ENCODE data around the gene TMEM243. TPM values are rescaled to one million over a fixed set of nuclear protein-coding genes. Genes with fewer than 3 reads are reported as not detected.

Gene TMEM243
- total and polyA plus RNA-seq, 2 of the 13 experiments (the other 11 are each of a cell fraction or from before 2014, with no cell fraction given), result 25.1 to 31.2 TPM

DNA sequence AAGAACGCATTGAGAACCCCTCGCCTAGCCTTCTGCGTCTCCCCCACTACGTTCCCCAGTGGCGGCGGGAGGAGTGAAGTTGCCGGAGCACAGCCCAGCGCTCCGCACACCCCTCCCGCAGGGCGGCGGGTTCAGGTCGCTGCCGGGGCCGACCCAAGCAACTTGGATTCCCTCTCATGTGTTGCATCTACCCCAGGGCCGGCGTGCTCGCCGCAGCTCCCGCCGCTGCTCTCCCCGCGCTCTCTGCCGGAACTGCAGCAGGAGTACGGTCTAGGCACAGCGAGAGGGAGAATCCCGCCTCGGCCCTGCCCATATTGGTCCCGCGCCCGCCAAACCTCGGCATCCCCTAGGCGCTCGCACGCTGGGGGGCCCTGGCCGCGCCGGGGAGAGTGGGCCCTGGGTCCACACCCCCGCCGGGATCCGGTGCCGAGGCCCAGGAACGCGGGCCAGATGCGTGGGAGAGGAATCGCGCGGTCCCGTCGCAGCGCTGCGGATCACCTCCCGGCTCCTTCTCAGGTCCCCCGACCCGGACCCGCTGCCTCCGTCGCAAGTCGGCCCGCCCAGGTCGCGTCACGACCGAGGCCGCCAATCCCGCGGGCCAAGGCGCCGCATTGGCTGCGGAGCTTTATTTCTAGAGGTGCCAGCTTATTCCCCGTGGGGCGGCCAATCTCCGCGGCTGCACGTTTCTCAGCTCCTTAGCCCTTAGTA, 648 bp upstream of the TMEM243 start (continued):
- TF ChIP-seq, protein P1, sequence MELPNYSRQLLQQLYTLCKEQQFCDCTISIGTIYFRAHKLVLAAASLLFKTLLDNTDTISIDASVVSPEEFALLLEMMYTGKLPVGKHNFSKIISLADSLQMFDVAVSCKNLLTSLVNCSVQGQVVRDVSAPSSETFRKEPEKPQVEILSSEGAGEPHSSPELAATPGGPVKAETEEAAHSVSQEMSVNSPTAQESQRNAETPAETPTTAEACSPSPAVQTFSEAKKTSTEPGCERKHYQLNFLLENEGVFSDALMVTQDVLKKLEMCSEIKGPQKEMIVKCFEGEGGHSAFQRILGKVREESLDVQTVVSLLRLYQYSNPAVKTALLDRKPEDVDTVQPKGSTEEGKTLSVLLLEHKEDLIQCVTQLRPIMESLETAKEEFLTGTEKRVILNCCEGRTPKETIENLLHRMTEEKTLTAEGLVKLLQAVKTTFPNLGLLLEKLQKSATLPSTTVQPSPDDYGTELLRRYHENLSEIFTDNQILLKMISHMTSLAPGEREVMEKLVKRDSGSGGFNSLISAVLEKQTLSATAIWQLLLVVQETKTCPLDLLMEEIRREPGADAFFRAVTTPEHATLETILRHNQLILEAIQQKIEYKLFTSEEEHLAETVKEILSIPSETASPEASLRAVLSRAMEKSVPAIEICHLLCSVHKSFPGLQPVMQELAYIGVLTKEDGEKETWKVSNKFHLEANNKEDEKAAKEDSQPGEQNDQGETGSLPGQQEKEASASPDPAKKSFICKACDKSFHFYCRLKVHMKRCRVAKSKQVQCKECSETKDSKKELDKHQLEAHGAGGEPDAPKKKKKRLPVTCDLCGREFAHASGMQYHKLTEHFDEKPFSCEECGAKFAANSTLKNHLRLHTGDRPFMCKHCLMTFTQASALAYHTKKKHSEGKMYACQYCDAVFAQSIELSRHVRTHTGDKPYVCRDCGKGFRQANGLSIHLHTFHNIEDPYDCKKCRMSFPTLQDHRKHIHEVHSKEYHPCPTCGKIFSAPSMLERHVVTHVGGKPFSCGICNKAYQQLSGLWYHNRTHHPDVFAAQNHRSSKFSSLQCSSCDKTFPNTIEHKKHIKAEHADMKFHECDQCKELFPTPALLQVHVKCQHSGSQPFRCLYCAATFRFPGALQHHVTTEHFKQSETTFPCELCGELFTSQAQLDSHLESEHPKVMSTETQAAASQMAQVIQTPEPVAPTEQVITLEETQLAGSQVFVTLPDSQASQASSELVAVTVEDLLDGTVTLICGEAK (IDR thresholded peaks at IDR 0.05), result no peak
- TF ChIP-seq, protein P1 (CRISPR knock-in tag; IDR thresholded peaks at IDR 0.05), result 0 out of 2 replicates have a peak, but pooled peaks have one; percentile 25
- 0 out of 2 replicates have a peak, but pooled peaks have one; percentile 45 for TF ChIP-seq ZNF329 (CRISPR knock-in tag; IDR thresholded peaks at IDR 0.05; ENCODE audit: low read depth)
- no peak for TF ChIP-seq ESRRA (CRISPR knock-in tag; IDR thresholded peaks at IDR 0.05; ENCODE audit: low read depth)
- TF ChIP-seq, protein P2, sequence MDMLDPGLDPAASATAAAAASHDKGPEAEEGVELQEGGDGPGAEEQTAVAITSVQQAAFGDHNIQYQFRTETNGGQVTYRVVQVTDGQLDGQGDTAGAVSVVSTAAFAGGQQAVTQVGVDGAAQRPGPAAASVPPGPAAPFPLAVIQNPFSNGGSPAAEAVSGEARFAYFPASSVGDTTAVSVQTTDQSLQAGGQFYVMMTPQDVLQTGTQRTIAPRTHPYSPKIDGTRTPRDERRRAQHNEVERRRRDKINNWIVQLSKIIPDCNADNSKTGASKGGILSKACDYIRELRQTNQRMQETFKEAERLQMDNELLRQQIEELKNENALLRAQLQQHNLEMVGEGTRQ (IDR thresholded peaks at IDR 0.05; ENCODE audit: low read depth, low read length), result no peak
- TF ChIP-seq, protein P2 (CRISPR knock-in tag; IDR thresholded peaks at IDR 0.05; ENCODE audit: borderline replicate concordance), result no peak
- TF ChIP-seq SALL1 (CRISPR knock-in tag; IDR thresholded peaks at IDR 0.05), result peak; percentile 57
- peak; percentile 42; the same call in 1 of the 2 replicates for TF ChIP-seq ZNF556 (CRISPR knock-in tag; IDR thresholded peaks at IDR 0.05; ENCODE audit: borderline replicate concordance)
- peak; percentile 17; the same call in 1 of the 2 replicates for TF ChIP-seq SP4 (CRISPR knock-in tag; IDR thresholded peaks at IDR 0.05)
- 0 out of 2 replicates have a peak, but pooled peaks have one; percentile 6 for TF ChIP-seq BCL6 (CRISPR knock-in tag; IDR thresholded peaks at IDR 0.05)
- TF ChIP-seq KMT2B (CRISPR knock-in tag; IDR thresholded peaks at IDR 0.05), result peak; percentile 33
- TF ChIP-seq, protein P3, sequence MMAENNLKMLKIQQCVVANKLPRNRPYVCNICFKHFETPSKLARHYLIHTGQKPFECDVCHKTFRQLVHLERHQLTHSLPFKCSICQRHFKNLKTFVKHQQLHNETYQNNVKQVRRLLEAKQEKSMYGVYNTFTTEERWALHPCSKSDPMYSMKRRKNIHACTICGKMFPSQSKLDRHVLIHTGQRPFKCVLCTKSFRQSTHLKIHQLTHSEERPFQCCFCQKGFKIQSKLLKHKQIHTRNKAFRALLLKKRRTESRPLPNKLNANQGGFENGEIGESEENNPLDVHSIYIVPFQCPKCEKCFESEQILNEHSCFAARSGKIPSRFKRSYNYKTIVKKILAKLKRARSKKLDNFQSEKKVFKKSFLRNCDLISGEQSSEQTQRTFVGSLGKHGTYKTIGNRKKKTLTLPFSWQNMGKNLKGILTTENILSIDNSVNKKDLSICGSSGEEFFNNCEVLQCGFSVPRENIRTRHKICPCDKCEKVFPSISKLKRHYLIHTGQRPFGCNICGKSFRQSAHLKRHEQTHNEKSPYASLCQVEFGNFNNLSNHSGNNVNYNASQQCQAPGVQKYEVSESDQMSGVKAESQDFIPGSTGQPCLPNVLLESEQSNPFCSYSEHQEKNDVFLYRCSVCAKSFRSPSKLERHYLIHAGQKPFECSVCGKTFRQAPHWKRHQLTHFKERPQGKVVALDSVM (CRISPR knock-in tag; IDR thresholded peaks at IDR 0.05), result peak; percentile 38; the same call in 1 of the 2 replicates
